Stimulated activated CD4-positive, alpha-beta T cell treated with anti-CD3 and anti-CD28 coated beads, Interleukin-2, amount 100 ng/mL, for 48 hours (primary cell): Measurements from ENCODE around the gene PTPN14.
"Not testable (repeated sequence)": the region's sequence is repeated elsewhere in the genome, so short reads cannot be mapped to it uniquely, and the experiment has no call there.

ENCODE experiments used
- DNase-seq, 2 donors: peaks; one replicate each; pipeline ENCODE4 v3.0.0-alpha.2; 2020

PTPN14 gene

DNA sequence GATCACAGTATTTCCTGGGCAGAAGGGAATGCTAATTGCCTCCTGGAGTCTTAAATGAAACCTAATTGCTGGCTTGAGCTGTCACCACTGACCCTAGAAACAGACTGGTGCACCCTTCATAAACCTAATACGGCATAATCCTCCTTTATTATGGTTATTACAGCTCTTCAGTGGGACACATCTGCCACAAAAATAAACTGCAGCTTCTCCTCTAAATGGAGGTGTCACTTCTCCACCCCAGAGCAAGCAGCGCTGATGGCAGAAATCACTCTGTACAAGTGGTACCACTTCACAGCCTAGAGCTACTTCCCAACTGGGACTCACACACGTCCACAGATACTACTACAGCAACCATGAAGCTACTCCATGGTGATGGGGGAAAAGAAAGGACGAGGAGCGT is 11.1 kb downstream of the PTPN14 start:
- no peak for DNase-seq

DNA sequence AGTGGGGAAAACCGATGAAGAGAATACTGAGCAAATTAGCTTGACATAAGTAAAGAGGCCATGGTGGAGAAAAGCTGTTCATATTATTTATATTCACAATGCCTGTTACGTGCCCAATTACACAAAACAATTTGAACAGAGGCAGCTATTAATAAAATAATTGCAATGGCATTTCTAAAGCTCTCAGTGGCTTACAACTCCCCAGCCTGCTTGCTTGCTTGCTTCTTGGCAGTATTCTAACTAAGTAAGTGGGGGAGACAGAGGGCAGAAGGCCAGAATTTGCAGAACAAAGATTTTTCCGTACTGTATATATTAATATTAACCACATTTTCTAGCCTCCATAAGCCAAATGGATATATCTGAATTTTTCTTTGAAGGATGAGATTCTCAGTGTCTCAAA is 12.9 kb downstream of the PTPN14 start:
- no peak for DNase-seq

DNA sequence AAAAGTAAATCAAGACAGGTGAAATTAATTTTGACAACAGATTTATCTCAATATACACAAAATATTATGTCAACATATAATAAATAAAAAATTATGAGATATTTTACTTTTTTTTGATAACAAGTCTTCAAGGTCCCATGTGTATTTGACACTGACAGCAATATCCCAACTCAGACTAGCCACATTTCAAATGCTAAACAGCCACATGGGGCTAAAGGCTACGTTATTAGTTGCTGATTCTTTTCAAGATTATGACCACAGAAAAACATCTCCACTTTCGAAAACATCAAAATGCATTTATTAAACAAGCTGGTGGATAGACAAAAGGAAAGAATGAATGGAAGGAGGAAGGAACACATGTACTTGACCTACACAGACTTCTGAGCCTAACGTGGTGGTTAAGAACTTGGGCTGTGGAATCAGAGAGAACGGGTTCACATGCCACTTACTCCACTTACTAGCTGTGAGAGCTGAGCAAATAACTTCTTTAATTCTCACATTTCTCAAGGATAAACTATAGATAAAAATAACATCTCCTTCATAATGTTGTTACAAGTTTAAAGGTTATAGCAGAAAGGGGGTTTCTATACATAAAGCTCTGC is 13.4 kb downstream of the PTPN14 start:
- DNase-seq = no peak

DNA sequence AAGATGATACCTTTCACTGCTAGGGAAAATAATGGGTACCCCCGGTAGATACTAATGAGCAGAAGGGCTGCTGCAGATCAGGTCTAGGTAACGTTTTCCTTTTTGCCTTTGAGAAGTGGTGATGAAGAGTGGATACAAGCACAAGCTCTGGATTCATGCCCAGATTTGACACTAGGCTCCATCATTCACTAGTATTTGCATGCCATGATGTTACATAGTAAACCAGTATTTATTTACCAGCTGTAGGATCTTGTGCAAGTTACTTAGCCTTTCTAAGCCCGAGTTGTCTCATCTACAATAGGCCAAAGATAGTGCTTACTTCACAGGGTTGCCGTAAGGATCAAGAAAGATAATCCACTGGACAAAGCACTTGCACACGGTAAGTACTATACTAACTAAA is 14.2 kb downstream of the PTPN14 start:
- no peak for DNase-seq

DNA sequence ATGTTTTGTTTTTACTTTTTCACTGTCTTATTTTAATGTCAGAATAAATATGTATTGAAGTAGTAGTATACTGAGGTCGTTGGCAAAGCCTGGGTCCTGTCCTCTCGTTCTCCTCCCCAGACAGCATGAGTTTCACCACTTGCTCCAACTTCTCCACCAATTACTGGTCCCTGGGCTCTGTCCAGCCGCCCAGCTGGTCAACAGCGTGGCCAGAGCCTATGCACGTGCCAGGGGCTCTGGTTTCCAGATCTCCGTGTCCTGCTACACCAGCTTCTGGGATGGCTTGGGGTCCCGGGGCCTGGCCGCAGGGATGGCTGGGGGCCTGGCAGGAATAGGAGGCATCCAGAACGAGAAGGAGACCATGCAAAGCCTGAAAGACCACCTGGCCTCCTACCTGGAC is 19.3 kb downstream of the PTPN14 start:
- DNase-seq = no peak

DNA sequence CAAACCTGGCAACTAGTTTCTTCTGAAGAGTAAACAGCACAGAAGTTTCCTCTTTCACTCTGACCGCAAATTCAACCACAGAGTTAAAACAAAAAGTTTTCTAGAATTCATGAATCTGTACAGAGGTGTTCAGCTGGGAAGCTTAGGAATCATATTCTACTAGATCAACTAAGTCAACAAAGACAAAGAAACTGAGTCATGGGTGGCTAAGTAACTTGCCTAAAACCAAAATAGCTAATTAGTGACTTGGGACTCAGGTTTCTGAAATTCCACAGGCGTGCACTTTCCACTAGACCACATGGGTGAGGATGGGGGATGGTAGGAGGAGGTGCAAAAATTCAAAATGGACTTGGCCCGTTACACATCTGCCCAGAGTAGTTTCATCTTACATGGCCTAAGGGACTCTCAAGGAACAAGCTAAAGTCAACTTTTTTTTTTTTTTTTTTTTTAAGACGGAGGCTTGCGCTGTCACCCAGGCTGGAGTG is 25.8 kb downstream of the PTPN14 start:
- no peak for DNase-seq

DNA sequence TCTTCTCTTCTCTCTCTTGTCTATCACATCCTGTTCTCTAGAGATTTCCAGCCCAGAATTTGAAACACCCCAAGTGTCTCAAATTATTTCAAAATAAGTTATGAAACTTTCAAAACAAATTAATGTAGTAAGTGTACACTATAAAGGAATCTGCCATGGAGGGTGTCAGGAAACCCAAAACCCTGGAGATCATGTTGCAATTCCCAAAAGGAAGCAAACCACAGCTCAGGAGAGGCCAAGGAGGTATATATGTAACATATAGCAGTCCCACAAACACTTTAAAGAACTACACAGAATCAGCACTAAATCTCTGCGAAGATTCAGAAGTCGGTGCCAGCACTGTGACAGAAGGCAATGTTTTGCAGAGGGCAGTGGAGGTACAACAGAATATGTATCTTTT is 26.6 kb downstream of the PTPN14 start:
- DNase-seq = no peak

DNA sequence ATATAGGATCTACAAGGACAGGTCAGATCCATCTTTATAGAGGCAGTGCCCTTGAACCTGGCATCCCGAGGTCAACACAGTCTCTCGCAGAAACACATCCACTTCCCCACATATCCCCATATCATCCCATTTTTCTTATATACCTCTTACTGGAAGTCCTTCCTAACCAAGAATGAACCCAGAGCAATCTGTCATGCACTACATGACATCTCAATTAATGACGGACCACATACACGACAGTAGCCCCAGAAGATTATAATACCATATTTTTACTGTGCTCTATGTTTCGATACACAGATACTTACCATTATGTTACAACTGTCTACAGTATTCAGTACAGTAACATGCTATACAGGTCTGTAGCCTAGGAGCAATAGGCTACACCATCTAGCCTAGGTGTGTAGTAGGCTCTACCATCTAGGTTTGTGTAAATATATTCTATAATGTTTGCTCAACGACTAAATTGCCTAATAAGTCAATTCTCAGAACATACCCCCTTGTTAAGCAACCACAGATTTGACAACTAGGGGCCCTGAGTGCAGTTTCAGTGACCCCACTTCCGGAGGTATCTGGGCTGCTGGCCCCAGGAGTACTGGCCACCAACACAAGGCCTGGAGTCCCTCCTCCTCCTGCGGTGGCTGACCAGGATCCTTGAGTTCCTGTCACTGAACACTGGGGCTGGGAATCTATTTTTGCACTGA is 28.1 kb downstream of the PTPN14 start:
- DNase-seq = no peak

DNA sequence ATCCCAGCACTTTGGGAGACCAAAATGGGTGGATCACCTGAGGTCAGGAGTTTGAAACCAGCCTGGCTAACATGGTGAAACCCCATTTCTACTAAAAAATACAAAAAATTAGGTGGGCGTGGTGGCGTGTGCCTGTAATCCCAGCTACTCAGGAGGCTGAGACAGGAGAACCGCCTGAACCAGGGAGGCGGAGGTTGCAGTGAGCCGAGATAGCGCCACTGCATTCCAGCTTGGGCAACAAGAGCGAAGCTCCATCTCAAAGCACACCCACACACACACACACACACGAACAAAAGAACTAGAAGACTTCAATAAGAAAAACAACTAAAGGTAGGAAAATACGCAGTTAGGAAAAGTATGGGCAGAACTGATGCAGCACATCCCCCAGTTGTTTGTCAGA is 29.9 kb downstream of the PTPN14 start:
- not testable (repeated sequence) for DNase-seq

DNA sequence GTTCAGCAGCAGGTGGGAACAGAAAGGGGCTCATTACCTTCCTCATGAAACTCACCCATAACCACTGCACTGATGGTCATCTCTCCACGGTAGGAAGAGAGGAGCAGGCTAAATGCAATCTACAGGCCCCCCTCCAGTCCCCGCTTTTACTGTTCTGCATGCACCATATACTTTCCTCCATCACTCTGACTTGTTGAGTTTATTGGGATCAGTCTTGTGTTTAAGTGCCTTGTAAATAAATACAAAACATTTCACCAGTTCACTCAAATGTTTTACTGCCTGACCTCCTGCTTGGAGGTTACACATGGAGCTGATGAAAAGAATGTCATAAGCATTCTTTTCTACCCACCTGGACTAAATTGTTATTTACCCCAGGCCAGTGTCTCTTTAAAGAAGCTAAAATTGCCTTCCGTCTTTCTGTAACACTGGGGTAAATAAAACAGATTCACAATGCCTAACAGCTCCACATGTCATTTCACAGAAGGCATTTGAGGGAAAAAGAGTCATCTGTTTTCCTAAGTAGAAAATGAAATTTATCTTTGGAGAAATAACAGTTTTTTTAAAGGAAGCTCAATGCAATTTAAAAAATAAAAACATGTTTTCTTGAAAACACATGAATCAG is 30.7 kb downstream of the PTPN14 start:
- no peak for DNase-seq

DNA sequence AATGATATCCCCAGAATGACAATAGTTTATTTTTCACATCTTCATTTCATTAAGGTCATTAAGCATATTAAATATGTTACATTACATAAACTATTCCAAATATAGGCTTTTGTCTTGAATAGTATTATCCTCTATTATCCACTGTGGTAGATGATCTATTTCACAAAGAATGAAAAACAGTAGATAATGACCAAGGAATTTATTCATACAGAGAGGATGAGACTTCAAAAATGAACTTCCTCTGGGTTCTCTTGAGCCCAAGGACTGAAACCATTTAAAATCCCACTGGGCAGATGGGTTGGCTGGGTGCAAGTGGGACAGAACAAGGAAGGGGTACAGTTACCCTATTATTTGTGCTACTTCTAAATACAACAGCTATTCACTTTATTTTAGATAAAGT is 33.0 kb downstream of the PTPN14 start:
- no peak for DNase-seq

DNA sequence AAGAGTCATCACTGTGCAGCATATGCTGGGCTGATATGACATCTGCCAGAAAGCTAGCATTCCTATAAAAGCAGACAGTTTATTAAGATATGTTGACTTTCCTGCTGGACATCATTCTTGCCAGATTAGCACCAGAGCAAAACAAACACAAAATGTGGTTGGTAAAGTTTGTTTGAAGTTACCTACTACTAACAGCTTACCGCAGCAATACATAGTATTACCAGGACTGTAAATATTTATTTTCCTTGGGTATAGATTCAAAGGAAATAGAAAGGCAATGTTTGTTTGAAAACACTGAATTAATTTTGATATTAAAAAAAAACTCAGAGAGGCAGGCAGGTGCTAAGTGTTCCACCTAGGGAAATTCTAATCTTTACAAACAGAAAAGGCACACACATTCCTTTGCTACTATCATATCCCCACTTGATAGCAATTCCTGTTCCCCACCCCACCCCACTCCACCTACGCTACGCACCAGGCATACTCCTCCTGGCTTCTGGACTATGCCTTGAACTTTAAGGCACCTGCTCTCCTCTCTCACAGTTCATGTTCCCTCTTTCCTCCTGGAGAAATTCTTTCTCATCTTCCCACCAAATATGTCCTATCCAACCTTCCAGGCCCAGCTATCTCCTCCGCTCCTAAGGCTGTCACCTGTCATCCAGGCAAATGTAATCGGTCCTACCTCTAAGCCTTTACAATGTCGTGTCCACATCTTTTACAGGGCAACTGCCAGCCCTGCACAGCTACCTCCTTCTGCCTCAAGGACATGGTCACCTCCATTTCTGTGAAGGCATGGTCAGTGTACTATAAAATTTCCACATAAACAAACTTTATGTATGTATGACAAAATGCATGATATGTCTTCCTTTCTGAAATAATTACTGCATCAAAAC is 34.7 kb downstream of the PTPN14 start:
- no peak for DNase-seq

DNA sequence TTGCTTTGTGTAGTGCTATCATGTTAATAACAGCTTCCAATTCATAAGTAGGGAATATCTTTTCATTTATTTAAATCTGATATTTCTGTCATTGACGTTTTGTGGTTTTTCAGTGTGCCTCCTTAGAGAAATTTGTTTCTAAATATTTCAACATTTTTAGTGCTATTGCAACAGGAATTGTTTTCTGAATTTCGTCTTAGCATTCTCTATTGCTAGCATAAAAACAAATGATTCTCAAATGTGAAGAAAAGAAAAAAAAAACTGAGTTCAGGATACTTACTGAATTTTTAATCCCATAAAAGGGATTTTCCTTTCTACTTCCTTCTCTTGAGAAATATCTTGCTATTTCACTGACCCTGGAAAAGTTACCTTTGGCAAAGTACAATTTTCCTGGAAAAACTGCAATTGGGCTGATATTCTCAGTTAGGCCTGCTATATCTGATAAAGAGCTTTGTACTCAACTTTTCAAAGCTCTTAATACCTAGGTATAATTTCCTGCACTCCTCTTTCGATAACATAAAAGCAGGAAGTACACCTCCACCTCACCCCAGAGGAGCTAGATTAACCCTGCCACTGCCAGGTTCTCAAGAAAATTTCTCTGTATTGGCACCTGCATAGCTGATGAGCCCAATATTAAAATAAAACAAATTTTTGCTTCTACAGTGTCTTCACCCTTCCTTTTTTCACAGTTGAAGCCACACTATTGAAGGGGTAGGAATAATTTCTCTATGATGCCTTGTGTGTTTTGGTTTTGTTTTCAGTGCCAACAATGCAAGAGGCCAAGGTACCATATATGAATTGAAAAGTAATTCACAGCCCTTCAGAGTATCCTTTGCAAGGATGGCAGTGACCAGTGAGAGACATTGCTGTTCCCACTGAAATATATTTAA is 35.6 kb downstream of the PTPN14 start:
- no peak for DNase-seq

DNA sequence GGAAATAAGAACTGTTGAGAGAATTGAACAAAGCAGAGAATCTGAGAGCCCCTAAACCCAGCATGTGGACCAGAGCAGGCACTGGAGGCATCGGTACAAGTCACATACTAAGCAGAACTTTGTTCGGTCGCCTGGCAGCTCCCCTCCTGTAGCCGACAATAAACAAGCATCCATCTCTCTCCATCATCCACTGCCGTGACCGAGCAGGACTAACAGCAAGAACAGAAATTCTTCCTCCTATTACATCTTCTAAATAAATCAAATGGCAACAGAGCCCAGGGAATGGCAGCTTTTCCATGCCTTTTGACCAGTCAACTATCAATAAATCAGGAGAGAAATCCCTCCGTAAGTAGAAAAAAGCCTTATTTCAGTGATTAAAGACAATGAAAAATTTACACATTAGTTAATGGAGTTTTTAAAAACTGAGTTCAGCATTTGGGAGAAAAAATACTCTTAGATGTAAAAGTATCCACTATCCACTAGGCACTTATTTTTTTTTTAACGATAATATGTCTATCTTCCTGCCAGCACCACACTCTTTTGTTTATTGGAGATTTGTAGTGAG is 36.5 kb downstream of the PTPN14 start:
- DNase-seq = no peak

DNA sequence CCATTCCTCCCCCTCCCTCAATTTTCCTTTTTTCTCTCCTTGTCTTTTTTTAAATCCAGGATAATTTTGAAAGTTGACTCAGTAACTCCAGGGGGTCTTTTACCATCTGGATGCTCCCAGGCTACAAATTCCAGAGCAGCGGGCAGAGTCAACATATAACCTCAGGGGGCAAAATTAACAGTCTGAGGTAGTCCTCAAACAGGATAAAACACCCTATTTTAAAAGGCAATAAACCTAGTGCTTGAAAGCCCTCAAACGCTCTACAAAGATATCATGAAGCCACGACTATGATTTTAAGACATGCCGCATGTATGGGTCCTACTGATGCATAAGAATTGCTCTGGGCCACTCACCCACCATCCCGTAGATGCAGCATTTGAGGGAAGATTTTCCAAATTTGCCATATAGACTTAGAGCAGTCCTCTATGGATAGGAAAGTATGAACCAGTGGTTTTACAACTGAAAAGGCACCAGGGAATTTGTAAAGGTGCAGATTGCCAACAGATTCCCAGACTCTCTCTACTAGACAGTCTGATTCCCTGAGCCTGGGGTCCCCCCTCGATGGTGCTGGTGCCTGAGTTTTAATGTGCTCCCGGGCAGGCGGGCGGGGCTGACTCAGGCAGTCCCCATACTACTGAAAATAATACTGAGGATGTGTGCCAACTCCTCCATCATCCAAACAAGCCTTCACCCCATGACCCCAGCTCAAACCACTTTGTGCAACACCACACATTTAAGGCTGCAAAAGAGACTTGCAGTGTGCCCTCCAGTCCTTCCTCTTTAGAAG is 37.2 kb downstream of the PTPN14 start:
- DNase-seq = no peak

DNA sequence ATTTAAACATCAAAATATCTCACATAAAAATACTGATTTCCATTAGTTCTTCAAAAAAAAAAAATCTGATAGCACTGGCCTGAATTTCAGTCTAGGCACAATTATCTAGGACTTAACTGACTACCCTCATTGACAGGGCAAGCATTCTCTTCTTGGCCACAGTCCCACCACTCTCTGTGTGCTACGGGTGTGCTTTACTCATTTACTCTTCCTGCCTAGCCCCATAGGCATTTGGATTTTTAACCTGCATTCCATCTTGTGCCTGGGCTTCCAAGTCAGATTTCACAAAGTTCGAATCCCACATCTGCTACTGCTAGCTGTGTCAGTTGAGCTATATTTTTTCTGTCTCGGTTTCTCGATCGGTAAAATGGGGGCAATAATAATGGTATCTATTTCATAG is 38.0 kb downstream of the PTPN14 start:
- DNase-seq = no peak

DNA sequence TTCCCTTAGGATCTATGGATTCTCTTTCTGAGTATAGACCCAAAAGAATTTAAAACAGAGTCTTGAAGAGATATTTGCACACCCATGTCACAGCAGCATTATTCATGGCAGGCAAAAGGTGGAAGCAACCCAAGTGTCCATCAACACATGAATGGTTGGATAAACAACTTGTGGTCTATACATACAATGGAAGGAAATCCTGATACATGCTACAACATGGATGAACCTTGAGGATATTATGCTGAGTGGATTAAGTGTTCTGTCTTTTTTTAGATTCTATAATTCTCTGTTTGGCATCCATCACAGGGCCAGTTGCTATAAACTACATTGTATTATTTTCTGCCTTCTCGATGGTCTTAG is 39.8 kb downstream of the PTPN14 start:
- no peak for DNase-seq

DNA sequence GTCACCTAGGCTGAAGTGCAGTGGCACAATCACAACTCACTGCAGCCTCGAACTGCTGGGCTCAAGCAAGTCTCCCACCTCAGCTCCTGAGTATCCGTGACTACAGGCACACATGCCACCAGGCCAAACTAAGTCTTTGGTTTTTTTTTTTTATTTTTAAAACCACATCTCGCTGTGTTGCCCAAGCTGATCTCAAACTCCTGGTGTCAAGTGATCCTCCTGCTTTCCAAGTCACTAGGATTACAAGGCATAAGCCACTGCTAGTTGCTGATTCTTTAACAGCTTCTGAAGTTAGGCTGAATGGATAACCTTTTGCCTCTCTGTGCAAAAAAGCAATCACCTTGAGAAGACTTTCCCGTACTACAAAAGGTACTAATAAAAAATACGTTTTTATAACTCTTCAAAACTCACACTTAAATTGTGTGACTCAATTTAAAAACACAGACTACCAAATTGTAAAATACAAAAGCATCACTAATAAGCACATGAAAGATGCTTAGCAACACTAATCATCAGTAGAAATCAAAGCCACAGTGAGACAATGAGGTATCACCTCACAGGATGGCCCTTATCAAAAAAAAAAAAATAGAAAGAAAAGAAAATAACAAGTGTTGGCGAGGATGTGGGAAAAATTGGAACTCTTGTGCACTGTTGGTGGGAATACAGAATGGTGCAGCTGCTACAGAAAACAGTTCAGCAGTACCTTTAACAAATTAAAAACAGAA is 40.3 kb downstream of the PTPN14 start:
- DNase-seq = no peak

DNA sequence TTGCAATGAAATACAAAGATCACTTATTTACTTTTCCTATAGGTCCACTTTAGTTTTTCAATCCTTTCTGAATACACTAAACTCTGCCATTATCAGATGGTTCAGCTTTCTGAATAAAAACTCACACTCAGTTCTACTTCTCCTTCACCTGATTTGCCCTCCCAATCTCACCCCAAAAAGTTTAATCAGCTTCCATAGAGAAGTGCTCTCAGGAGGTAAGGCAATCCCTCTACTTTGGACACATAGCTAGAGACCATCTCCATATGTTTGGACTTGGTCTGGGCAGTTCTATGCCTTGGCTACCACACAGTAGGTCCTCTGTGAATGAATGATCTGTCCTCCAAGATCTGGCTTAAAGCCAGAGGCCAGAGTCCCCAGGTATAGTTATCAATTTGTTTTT is 40.9 kb downstream of the PTPN14 start:
- no peak for DNase-seq

DNA sequence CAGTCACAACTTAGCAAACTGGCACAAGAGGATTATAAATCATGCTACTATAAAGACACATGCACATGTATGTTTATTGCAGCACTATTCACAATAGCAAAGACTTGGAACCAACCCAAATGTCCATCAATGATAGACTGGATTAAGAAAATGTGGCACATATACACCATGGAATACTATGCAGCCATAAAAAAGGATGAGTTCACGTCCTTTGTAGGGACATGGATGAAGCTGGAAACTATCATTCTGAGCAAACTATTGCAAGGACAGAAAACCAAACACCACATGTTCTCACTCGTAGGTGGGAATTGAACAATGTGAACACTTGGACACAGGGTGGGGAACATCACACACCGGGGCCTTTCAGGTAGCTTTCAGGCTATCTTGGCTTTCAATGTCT is 41.8 kb downstream of the PTPN14 start:
- not testable (repeated sequence) for DNase-seq
